H7 (cell line): Measurements from ENCODE around the gene UFD1. TPM values are rescaled to one million over a fixed set of nuclear protein-coding genes. Genes with fewer than 3 reads are reported as not detected.

Experiments used
- DNase-seq: peaks from one replicate; pipeline ENCODE4 v3.0.0; 2012
- H3K27me3 ChIP-seq: 2 replicates; pipeline ENCODE4 v1.6.0; 2011; ENCODE audit warnings: mild to moderate bottlenecking, low read length; ENCODE audit not compliant: control insufficient read depth, insufficient read depth
- H3K36me3 ChIP-seq: replicated peaks from 2 replicates; pipeline ENCODE4 v1.5.1; 2011; ENCODE audit warnings: low read length; ENCODE audit not compliant: control insufficient read depth, insufficient read depth
- H3K4me3 ChIP-seq: 2 replicates; pipeline ENCODE4 v1.5.1; 2011; ENCODE audit warnings: low read depth, mild to moderate bottlenecking, control low read depth, low read length, moderate library complexity; ENCODE audit not compliant: insufficient read depth
- total RNA-seq: library from RNA; depleted of rRNA; stranded (reverse); fragments of >200 nt; shearing (Covaris generic); gene quantifications from 2 replicates; pipeline ENCODE4 v1.2.3, GENCODE V29; 2014

UFD1 gene
- total RNA-seq, 1 experiment from 2014 or later, result 61.3 TPM

DNA sequence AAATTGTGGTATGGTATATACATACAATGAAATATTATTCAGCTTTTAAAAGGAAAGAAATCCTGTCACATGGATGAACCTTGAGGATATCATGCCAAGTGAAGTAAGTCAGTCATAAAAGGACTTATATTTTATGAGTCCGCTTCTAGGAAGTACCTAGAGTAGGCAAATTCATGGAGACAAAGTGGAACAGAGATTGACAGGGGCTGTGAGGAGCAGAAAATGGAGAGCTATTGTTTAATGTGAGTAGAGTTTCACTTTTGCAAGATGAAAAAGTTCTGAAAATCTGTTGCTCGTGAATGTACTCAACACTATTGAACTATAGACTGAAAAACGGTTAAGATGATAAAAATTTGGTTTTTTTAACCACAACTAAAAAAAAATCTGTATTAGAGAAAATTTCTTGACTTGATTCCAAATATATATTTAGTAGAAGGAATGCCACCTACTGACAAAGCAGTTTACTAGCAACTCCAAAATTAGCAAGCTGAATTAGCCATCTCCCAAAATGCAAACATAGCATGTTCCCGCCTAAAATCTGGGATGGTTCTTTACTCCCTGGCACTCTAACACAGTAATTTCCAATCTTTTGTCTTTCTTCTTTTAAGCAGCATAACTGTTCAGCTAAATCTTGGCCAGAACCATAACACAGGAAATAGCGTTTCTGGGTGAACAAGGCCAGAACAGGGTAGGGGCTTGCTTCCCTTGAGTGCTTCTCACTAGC is 1.5 kb downstream of the UFD1 start:
- no peak for DNase-seq
- Histone ChIP-seq H3K36me3 (peaks cover 15% of the 10 kb centered on the region), H3K27me3 (no peaks in the 10 kb centered on the region), H3K4me3 (peak overlapping the region; percentile 5)

DNA sequence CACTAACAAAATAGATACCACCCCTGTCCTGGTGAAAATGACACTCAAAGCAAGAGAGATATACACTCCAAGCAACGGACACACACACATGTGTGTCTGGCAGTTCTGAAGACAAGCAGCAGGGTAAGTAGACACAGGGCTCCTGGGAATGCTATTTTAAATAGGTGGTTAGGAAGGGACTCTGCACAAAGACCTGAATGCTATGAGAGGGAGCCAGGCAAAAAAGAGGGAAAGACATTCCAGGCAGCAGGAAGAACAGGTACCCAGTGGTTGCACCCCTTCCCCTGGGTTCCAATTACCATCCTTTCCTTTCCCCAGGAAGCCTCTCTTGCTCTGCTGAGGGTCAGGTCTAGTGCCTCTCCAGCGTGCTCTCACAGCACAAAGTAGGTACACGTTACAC is 3.0 kb downstream of the UFD1 start:
- Histone ChIP-seq H3K4me3 (no peak overlapping the region), H3K36me3 (peaks cover 25% of the 10 kb centered on the region)
- DNase-seq, result no peak

DNA sequence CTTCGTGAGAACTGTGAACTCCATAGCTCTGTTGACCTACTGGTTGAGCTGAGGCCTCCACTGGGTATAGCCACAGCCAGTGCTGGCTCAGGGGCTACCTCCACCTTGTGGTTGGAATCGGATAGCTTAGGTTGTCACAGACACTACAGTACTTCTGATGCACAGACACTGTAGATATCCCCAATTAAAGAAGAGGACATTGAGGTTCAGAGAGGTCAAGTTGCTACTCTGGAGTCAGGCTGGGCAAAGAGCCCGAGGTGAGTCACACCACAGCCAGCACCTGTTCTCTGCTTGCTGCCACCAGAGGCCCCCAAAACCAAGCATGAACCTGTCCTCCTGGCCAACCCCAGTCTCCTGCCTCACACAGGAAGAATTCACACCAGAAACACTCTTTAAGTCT is 5.4 kb downstream of the UFD1 start:
- Histone ChIP-seq H3K27me3 (no peaks in the 10 kb centered on the region), H3K4me3 (no peak overlapping the region), H3K36me3 (peaks cover 39% of the 10 kb centered on the region)
- no peak for DNase-seq

More for the DNA sequence above, 3.0 kb downstream of the UFD1 start:
- H3K27me3 ChIP-seq, result no peaks in the 10 kb centered on the region

DNA sequence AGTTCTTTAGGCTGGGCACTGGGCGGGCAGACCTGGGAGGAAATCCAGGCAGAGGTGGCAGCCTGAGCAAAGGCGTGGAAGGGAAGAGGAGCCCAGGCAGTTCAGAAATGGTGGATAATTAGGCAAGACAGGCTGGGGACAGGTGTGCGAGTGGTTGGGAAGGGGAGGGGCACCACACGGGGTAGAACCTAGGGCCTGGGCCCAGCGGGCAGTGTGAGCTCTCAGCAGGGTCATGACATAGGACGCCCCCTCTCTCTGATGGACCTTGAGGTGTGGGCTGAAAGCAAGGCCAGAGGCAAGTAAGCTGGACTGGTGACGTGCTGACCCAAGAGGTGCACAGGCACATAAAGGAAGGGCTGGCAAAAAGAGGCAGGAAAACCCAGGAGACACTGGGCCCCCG is 6.8 kb downstream of the UFD1 start:
- H3K27me3 ChIP-seq, result no peaks in the 10 kb centered on the region
- no peak overlapping the region for H3K4me3 ChIP-seq
- H3K36me3 ChIP-seq, result peaks cover 47% of the 10 kb centered on the region

DNA sequence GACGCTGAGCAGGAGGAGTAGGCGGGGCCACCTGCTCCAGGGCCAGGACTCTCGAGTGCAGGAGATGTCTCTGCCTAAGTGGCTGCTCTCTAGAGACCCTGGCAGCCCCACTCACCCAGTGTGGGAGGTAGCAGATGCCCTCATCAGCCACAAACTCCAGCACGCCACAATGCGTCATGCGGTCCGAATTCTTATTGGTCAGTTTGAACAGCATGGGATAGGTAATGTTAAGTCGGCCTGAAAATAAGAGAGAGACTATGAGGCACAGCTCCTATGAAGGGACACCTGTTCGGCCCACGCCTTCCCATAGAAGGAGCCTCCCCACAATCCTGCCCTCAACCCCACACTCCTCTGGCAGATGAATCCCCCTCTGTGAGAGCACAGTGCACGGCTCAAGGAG is 7.4 kb downstream of the UFD1 start:
- H3K4me3 ChIP-seq, result no peak overlapping the region
- H3K27me3 ChIP-seq, result no peaks in the 10 kb centered on the region
- no peak for DNase-seq
- H3K36me3 ChIP-seq, result peaks cover 53% of the 10 kb centered on the region

More for the DNA sequence above, 6.8 kb downstream of the UFD1 start:
- no peak for DNase-seq

DNA sequence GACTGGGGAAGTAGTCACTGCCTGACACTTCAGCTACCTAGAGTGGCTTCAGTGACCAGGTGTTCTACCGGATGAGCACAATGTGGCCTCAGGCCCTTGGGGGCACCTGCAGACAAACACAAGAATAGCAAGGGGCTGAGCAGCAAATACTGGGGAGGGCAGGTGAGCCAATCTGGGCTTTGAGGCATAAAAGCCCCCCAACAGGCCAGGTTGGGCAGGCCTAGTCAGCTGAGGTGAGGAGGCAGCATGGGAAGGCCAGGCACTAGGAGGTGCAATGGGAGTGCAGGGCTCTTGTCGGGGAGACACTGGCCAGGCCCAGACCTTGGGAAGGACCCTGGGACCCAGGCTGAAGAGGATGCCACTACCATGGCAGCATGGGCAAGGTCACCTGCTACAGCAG is 9.0 kb downstream of the UFD1 start:
- peaks cover 63% of the 10 kb centered on the region for H3K36me3 ChIP-seq
- DNase-seq, result no peak
- H3K4me3 ChIP-seq, result no peak overlapping the region
- H3K27me3 ChIP-seq, result no peaks in the 10 kb centered on the region

DNA sequence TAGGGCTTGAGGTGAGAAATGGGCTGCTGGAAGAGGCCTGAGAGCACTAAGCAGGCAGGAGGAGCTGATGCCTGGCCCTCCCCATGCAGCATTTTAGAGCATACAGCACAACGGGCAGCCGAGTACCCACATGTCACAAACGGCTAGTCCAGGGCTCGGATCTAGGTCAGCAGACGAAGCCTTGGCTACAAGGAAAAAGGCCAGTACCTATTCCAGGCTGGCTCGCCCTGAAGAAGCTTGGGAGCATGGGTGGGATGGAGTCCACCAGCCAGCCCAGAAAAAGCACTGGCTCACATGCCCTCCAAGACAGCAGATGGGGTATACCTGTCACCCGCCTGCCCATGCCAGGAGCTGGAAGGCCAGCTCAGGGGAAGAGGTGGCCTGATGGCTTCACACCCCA is 9.6 kb downstream of the UFD1 start:
- no peak for DNase-seq
- H3K4me3 ChIP-seq, result no peak overlapping the region
- peaks cover 66% of the 10 kb centered on the region for H3K36me3 ChIP-seq
- H3K27me3 ChIP-seq, result no peaks in the 10 kb centered on the region

DNA sequence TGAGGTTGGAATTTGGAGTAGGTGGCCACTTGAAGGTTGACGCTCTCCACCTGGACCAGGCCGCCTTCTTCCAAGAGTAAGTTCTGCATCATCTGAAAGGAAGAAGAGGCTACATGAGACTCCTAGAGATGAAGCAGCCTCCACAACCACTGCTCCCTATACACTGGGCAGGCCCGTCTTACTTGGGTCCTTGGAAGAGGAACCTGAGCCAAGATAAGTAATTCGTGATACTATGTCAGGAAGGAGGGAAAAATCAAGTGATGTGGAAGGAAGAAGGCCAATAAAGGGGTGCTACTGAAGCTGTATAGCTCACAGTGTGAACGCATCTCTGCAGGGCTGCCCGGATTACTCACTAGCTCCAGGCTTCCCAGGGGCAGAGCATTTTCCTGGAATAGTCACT is 11.1 kb downstream of the UFD1 start:
- no peaks in the 10 kb centered on the region for H3K27me3 ChIP-seq
- DNase-seq, result no peak
- no peak overlapping the region for H3K4me3 ChIP-seq
- H3K36me3 ChIP-seq, result peaks cover 63% of the 10 kb centered on the region

DNA sequence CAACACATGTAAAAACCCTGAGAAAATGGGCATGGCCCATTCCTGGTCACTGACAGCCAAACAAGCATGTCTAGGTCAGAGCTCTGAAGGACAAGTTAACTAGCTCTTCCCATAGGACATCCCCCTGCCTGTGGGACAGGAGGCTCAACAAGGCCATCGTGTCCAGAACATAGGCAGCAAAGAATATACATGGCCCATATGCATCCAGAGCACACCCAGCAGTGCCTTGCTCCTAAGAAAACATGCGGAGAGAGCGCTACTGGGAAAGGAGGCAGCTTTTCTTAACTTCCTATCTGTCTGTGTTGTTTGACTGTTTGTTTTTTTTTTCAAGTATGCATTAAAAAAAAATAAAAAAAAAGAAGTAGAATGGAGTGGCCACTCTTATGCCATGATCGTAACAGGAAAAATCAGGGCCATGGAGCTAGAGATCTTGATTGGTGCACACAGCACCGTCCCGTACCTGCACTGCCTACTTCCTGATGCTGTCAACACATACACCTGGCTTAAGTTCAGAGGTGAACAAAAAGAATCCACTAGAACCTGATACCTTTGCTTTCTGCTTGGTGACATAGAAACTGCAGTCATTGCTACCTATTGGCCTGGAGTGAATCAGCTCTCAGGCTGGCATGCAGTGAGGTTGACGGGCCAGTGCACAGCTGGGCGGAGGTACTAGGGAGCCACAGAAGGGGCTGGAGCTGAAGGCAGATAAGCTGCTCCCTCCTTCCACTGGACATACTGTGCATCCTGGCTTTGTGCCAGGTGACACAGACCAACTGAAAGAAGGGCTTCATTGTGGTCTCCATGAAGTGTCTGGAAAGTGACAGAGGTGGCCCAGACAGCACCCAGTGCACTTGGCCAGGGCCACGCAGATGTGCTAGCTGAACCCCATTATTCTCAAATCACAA is 11.9 kb downstream of the UFD1 start:
- no peak for DNase-seq
- no peaks in the 10 kb centered on the region for H3K27me3 ChIP-seq
- H3K4me3 ChIP-seq, result no peak overlapping the region
- peaks cover 58% of the 10 kb centered on the region for H3K36me3 ChIP-seq

DNA sequence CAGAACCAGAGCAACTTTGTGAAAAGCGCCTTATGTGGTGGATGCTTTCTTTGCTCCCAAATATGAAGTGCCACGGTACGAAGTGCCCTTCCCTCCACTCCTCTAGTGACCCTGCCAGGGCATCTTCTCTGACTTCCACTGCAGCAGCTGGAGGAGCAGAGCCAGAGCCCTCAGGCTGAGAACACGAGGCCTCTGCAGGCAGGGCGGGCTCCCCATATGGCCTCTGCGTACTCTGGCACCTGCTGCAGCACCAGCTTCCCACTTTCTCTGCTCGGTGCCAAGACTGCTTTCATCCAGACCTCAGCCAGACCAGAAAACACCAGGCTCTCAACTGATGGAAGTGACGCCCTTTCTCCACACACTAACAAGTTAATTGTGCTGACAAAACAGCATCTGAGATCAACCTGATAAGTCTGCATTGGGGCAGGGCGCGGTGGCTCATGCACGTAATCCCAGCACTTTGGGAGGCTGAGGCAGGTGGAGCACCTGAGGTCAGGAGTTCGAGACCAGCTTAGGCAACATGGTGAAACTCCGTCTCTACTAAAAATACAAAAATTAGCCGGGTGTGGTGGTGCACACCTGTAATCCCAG is 12.8 kb downstream of the UFD1 start:
- Histone ChIP-seq H3K27me3 (no peaks in the 10 kb centered on the region), H3K36me3 (peaks cover 53% of the 10 kb centered on the region), H3K4me3 (no peak overlapping the region)
- DNase-seq, result no peak

DNA sequence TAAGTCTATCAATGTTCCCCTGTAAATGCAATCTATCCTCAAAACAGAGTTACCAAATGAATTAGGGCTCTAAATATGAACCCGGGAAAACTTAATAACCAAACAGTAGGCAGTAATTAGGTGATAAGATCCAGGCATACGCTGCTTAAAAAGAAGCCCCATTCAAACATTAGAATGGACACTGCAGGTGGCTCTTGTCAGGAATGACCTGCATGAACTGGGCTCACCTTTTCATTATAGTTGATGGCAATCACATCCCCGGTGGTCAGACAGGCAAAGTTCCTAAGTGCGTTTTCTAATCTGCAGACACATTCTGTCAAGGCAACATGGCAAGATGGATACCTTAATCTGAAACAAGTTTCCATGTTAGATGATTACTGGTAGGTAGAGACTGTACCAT is 14.0 kb downstream of the UFD1 start:
- no peak for DNase-seq
- H3K36me3 ChIP-seq, result peaks cover 46% of the 10 kb centered on the region
- no peaks in the 10 kb centered on the region for H3K27me3 ChIP-seq
- H3K4me3 ChIP-seq, result no peak overlapping the region

DNA sequence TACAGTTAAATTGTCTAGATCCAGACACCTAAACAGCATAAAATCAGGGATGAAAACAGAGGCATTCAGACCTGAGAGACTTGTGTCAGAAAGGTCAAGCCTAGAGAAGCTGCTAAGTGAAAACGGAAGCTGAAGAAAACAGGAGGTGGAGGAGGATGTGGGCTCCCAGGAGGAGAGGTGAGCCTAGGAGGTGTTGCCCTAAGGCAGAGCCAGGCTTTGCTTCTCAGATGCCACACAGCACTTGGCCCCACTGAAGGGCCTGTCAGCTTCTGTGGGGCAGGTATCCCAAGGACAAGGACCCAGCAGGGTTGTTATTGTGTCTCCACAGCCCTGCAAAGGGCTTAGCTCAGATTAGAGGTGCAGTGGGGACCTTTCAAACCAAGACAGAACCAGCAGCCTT is 14.4 kb downstream of the UFD1 start:
- H3K4me3 ChIP-seq, result no peak overlapping the region
- no peaks in the 10 kb centered on the region for H3K27me3 ChIP-seq
- no peak for DNase-seq
- H3K36me3 ChIP-seq, result peaks cover 44% of the 10 kb centered on the region

DNA sequence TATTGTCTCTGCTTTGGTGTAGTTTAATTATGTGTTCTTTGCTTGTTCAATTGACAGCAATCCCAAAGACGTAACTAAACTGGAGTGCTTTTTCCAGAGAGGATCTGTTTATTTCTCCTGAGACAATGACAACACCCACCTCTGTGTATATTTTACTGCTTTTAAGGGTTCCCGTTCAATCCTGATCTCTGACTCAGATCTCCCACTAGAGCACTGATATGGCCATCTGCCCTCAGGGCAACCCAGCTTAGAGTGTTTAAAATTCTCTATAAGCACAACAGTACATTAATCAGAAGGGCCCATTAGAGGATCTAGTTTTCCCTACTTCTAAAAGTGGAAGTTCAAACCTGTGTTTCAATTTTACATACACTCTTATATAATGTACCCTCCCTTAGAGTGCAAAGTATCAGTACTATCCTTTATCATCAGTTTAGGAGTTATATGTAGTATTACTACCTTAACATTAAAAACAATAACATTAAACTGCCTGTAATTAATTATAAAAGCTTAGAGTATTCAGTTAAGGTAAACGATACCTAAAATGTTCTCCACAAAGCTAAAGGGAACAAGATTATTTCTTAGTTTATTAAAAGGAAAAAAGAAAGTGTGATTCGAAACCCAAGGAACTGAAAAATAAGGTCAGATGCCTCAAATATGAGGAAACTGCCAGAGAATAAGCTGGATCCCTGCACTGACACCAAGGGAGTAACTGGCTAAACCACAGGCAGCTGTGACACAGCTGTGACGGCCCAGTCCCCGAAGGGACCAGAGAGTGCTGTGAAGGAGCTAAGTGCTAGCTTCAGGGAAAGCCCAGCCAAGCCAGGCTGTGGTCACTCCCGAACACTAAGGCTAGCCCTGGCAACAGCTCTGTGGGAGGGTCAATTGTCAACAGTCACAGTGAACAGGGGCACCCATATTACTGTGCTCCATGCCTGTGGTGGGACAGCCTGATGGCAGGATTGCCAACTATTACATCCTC is 15.2 kb downstream of the UFD1 start:
- H3K36me3 ChIP-seq, result peaks cover 39% of the 10 kb centered on the region
- no peak for DNase-seq
- H3K27me3 ChIP-seq, result no peaks in the 10 kb centered on the region
- no peak overlapping the region for H3K4me3 ChIP-seq

DNA sequence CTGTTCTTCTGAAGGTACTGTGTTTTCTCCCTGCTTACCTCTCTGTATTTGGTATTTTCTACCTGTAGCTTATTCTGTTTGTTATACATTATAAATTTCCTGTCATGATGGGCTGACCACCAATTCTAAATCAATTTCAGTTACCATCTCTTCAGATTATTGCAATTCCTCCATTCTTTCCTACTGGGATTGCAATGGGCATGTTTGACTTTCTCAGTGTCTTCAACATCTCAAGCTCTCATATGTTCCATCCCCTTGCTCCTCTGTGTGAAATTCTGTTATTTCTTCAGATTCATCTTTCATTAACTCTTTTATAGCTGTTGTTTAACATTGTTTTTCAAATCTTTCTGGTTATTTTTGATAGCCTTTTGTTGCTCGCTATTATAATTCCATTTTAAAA is 16.0 kb downstream of the UFD1 start:
- Histone ChIP-seq H3K27me3 (no peaks in the 10 kb centered on the region), H3K4me3 (no peak overlapping the region), H3K36me3 (peaks cover 39% of the 10 kb centered on the region)
- no peak for DNase-seq
